Suprapubic skin (tissue), 4 donors: ENCODE data around the gene FAAP100.

Experiments used
- EP300 ChIP-seq: sonication (generic); formaldehyde crosslinking; IDR thresholded peaks from one replicate; pipeline ENCODE4 v1.6.1; 2017; ENCODE audit warnings: antibody characterized with exemption
- POLR2A ChIP-seq, 2 donors: fragments of 450-650 bp; IDR thresholded peaks; one replicate each; pipeline ENCODE4 v1.6.1; 2017; ENCODE audit warnings: antibody characterized with exemption in 2 of 2, mild to moderate bottlenecking in 2 of 2, moderate library complexity in 2 of 2
- POLR2AphosphoS5 ChIP-seq, 3 donors: sonication (generic); formaldehyde crosslinking; IDR thresholded peaks; one replicate each; pipeline ENCODE4 v1.6.1; 2017; ENCODE audit warnings: antibody characterized with exemption in 3 of 3
- TF ChIP-seq, protein P1 (sequence below), 2 donors: fragments of 200-600 bp in 1 of 2; fragments of 450-650 bp in 1 of 2; sonication (generic) in 1 of 2; IDR thresholded peaks; one replicate each; pipeline ENCODE4 v1.5.1; 2016 to 2019; ENCODE audit warnings: antibody characterized with exemption in 2 of 2, mild to moderate bottlenecking in 1 of 2, moderate library complexity in 1 of 2

DNA sequence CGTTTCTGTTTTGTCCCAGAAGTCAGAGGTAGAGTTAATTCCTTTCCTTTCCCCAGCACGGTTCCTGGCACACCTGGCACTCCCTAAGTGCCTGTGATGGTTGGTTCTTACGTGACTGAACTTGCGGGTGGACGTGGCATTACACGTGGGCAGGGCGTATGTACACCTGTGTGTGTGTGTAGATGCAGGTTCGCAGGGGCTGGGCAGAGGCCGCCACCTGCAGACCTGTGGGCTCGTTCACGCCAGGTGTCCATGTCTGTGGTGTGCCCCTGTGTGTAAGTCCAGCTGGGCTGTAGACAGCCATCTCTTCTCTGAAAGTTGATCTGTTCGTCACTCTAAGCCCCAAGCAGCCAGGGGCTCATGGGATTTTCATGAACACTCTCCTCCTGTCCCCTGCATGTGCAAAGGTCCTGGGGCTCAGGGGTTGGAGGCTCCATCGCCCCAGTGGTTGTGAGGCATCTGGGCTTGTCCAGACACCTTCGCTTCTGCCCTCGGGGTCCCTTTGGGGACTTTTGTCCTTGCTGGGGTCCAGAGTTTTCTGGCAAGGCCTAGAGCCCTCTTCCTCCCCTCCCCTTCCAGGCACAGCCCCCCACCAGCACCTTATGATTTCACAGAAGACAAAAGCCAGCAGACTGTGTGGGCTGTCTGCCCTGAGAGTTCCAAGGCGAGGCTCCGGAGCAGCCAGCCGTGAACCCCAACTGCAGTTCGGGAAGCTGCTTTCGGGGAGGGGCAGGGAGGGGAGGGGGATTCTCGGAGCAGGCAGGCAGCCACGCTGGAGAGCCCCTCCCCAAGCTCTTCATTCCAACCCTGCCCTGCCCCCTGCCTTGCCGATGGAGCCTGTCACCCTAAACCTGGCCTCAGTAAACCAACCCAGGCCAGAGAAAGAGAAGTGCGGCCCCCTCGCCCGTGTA lies 29.4 kb downstream of the FAAP100 start:
- TF ChIP-seq, protein P1, sequence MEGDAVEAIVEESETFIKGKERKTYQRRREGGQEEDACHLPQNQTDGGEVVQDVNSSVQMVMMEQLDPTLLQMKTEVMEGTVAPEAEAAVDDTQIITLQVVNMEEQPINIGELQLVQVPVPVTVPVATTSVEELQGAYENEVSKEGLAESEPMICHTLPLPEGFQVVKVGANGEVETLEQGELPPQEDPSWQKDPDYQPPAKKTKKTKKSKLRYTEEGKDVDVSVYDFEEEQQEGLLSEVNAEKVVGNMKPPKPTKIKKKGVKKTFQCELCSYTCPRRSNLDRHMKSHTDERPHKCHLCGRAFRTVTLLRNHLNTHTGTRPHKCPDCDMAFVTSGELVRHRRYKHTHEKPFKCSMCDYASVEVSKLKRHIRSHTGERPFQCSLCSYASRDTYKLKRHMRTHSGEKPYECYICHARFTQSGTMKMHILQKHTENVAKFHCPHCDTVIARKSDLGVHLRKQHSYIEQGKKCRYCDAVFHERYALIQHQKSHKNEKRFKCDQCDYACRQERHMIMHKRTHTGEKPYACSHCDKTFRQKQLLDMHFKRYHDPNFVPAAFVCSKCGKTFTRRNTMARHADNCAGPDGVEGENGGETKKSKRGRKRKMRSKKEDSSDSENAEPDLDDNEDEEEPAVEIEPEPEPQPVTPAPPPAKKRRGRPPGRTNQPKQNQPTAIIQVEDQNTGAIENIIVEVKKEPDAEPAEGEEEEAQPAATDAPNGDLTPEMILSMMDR (IDR thresholded peaks at IDR 0.05): no peak
- TF ChIP-seq POLR2A (IDR thresholded peaks at IDR 0.05): no peak
- TF ChIP-seq POLR2AphosphoS5 (IDR thresholded peaks at IDR 0.05): no peak
- no peak for TF ChIP-seq EP300
